ENCODE results near the gene MRPS15.
"Not testable (repeated sequence)": the region's sequence is repeated elsewhere in the genome, so short reads cannot be mapped to it uniquely, and the experiment has no call there.

Gene MRPS15
- 16.1 reads per million, percentile 42 among the genes with 10 or more reads in this experiment for total RNA-seq

DNA sequence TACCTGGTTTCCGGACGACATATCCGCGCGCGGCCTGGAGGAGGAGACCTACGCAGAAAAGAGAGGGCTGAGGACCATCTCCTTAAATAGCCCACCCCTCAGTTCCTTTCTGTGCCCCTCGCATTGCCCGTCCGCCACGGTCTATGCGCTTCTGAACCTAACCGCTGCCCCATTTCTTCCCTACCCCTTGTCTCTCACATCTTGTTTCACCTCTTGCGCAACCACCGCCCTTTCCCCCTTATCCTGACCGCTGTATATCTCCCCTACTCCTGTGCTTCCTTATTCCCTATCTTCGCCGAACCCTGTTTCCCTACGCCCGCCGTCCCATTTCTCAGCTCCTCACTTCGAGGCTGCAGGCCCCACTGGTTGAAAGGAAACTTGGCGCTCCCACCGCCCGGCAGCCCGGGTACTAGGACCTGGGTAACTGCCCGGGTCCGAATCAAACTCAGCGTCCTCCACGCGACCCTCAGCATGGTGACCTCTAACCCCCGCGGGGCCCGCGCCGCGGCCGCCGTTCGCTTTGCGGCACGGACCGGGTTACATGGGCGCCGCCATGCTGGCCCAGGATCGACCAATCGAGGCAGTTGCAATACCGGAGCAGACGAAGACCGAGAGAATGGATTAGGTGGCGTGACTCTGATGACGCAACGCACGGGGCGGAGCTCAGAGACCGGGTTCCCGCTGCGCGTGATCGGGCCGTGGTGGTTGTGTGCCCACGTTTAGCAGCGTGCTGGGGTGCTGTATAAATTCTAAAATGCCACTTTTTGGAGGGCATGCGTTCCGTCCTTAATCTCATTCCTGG is at the start of gene MRPS15:
TSS of gene MRPS15 (minus strand) at position 582 of the 802 bp plus-strand sequence. CDS start at position 473, 109 bp downstream.
- peak; percentile 91 for DNase-seq

DNA sequence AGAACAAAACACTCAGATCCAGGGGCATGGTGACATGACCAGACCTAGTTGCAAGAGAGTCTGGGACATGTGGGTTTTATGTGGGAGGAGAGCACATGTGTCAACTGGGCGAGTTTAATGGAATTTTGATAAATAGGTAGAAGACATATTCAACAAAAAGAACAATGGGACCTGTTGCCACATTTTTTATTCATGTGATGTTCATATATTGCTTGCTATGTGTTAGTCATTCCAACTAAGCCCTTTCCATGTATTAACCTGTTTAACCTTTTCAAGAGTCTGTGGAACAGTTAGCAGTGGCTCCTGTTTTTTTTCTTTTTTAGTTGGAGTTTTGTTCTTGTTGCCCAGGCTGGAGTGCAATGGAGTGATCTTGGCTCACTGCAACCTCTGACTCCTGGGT is 48.7 kb upstream of the MRPS15 start:
- no peak for DNase-seq

DNA sequence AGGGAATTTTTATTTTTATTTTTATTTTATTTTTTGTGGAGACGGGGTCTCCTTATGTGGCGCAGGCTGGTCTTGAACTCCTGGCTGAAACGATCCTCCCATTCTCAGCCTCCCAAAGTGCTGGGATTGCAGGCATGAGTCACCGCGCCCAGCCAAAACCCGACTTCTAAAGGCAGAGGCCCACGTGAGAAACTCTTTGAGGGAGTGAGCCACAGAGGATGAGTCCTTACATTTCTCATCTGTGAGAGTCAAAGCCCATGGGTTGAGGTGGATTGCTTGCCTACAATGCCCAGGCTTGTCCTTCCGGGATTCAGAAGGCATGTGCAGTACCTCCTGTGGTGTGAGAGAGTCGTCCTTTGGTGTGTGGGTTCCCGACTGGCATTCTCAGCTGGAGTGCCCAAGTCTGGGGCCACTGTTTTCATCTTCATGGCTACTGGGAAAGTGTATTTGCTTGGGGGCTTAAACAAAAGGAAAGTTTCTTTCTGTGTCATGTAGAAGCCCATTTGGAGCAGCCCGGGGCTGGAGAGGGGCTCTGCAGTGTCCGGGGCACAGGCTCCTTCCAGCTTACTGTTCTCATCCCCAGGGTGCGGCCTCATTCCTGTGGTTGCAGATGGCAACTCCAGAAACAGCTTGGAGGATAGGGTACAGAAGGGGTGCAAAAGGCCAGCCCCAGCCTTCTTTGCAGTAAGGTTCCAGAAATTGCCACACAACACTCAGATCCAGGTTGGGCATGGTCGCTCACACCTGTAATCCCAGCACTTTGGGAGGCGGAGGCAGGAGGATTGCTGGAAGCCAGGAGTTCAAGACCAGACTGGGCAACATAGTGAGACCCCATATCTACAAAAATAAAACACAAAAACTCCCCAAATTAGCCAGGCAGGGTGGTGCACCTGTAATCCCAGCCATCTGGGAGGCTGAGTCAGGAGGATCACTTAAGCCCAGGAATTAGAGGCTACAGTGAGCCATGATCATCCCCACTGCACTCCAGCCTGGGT is 47.9 kb upstream of the MRPS15 start:
- no peak for DNase-seq

DNA sequence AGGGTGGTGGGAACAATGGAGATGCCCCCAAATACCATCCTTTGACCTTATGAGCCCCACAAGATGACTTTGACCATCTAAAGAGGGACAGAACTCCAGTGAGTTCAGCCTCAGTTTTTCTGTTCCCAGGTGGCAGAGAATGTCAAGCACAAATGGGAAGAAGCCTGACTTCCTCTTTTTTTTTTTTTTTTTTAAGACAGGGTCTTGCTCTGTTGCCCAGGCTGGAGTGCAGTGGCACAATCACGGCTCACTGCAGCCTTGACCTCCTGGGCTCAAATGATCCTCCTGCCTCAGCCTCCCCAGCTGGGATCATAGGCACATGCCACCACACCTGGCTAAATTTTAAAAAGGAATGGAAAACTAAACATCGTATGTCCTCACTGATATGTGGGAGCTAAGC is 47.0 kb upstream of the MRPS15 start:
- not testable (repeated sequence) for DNase-seq

DNA sequence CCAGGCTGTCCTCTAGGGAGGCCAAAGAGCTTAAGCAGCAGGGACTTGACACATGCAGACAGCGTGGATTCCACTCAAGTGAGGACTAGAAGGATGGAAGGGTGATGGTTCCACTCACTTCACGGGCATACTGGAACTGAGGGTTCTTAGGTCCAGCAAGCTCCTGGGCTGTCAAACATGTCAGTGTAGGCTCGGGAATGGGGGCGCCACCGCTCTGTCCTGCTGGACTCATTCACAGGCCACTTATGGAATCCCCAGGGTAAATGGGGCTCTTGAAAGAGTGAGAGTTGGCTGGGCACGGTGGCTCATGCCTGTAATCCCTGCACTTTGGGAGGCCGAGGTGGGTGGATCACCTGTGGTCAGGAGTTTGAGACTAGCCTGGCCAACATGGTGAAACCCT is 46.2 kb upstream of the MRPS15 start:
- DNase-seq: no peak

DNA sequence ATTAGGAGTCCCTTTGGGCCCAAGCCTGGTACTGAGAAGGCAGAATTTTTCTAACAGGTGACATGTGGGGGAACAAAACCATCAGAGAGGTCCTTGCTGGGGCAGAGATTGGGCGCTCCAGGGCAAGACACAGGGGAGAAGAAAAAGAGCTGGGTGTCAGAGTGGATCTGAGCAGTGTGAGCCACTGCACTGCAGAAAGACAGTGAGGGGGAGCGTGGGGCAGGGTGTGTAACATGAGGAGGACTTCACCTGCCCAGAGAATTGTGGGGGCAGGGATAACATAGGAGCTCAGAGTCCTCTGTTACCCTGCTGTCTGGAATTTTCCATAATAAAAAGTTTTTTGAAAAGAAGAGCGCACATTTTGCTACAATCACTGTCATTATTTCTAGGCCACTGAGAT is 44.1 kb upstream of the MRPS15 start:
- DNase-seq: no peak

DNA sequence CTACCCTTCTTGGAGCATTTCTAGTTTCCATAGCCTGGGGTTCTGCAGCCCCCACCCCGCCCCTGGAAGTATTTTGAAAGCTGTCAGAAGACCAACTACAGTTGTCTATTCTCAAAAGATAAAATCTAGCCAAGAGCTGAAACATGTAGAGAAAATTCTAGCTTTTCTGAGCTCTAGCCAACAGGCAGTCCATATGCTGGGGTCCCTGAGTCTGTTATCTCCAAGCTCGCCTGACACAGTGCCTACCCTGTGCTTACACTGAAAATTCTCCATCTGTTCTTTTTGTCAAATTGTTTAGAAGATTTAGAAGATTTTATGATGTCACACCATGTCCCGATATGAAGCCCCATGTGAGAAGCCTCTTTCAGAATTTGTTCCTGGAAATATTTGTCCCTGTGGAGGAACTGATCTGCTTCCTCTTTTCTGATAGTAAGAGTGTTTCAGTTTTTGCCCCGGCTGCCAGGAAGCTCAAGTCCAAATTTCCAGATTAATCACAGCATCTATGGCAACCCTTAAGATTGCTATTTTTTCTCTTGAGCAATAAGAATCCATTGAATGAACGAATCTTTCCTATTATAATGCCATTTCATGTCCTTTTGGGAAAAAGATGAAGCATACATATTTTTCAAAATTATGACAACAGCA is 42.2 kb upstream of the MRPS15 start:
- DNase-seq: no peak

DNA sequence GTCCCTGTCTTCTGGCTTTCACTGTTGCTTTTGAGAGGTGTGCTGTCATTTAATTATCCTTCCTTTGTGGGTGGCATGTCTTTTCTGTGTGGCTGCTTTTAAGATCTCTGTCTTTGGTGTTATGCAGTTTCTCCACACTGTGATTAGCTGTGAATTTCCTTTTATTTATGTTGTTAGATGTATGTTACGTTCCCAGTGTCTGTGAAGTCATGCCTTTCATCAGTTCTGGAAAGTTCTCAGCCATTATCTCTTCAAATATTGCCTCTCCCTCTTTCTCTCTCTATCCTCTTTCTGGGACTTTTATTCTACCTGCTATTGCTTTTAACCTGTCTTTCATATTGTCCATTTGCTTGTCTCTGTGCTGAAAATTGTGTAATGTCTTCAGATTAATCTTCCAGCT is 39.5 kb upstream of the MRPS15 start:
- no peak for DNase-seq

DNA sequence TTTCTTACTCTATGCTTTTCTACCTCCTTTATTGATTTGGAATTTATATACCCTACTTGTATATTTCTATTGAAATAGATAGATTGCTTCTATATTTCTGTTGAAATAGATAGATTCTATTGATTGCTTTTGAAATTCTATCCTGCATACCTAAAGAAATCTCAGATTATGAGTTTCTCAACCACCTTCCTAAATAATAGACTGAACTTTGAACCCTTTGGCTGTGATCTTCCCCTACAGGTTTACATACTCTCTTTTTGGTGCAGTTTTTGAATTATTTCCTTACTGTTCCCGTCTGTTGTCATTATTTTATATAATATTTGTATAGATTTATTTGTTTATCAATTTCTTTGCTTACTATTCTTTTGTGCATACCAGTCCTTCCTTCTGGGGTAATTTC is 39.0 kb upstream of the MRPS15 start:
- DNase-seq: no peak

DNA sequence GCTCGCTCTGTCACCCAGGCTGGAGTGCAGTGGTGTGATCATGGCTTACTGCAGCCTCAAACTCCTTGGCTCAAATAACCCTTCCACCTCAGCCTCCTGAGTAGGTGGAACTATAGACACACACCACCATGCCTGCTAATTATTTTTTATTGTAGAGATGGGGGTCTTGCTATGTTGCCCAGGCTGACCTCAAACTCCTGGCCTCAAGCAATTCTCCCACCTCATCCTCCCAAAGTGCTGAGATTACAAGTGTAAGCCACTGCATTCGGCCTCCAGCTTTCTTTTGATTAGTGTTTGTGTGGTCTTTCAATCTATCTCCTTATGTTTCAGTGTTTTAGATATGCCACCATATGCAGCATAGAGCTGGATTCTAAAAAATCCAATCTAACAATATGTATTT is 38.4 kb upstream of the MRPS15 start:
- no peak for DNase-seq

DNA sequence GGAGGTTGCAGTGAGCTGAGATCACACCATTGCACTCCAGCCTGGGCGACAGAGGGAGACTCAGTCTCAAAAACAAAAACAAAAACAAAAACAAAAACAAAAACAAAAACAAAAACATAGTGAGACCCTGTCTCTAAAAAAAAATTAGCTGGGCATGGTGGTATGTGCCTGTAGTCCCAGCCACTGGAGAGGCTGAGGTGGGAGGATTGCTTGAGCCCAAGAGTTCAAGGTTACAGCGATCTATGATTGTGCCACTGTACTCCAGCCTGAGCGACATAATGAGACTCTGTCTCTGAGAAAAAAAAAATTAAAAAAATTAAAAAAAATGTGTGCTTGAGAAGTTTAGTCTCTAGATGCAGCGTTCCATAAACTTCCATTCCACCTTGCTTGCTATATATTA is 37.7 kb upstream of the MRPS15 start:
- DNase-seq: not testable (repeated sequence)

DNA sequence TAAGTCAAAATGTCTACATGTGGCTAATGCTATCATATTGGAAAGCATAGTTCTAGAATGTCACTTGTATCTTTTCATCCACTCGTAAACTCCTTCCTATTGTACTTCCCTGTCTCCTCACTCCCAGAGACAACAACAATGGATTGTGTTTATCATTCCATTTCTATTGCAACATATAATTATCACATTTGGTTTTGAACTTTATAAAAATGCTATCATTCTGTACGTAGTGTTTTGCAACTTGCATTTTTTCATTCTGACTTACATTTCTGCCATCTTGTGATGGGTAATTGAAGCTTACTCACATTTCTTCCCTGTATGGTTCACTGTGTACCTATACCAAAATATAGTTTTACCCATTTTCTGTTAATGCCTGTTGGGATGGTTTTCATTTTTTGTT is 33.0 kb upstream of the MRPS15 start:
- DNase-seq: no peak

DNA sequence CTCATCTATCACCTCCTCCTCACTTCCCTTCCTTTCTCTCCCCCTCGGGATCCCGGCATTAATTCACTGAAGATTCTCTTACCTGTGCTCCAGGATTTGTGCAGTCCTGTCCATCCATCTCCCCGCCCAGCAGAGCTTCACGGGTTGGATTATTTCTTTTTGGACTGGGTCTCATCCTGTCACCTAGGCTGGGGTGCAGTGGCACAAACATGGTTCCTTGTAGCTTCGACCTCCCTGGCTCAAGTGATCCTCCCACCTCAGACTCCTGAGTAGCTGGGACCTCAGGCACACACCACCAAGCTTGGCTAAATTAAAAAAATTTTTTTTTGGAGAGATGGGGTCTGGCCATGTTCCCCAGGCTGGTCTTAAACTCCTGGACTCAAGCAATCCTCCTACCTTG is 30.8 kb upstream of the MRPS15 start:
- DNase-seq: no peak

DNA sequence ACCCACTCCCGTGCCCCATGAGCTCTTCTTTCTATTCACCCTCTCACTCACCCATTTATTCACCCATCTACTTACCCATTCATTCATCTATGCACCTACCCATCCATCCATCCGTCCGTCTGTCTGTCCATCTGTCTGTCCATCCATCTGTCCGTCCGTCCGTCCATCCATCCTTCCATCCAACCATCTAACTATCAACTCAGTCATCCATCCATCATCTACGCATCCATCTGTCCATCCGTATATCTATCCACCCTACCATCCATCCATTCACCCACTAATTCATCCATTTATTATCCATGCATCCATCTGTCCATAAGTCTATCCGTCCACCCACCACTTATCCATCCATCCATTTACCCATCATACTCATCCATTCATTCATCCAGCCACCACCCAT is 29.3 kb upstream of the MRPS15 start:
- no peak for DNase-seq

DNA sequence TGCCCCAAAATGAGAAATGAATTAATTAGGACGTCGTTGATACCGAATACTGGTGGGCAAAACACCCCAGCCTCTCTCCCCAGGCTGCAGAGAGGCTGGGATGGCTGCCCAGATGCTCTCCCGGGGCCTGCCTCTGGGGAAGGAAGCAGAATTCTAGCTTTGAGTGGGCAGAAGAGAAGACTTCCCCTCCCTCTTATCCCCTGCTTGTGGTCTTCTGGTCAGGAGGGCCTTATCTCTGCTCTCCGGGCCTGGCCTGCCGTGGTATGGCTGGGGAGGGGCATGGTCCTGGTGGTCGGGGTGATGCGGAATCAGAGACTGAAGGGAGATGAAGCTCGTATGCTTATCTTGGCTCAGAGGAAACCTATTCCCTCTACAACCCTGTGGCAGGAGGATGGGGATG is 28.3 kb upstream of the MRPS15 start:
- DNase-seq: no peak

DNA sequence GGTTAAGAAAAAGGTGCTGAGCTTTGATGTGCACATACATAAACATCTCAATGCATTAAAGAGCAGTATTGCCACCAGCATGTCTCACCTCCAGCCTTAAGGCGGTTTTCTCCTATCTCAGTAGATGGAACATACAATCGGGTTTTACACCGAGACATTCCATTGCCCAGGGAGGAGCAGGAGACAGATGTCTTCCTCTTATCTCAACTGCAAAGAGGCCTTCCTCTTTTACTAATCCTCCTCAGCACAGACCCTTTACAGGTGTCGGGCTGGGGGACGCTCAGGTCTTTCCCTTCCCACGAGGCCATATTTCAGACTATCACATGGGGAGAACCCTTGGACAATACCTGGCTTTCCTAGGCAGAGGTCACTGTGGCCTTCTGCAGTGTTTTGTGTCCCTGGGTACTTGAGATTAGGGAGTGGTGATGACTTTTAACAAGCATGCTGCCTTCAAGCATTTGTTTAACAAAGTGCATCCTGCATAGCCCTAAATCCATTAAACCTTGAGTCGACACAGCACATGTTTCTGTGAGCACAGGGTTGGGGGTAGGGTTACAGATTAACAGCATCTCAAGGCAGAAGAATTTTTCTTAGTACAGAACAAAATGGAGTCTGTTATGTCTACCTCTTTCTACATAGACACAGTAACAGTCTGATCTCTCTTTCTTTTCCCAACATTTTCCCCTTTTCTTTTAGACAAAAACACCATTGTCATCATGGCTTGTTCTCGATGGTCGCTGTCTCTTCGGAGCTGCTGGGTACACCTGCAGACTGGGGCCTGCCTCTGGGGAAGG is 25.3 kb upstream of the MRPS15 start:
- DNase-seq: not testable (repeated sequence)

DNA sequence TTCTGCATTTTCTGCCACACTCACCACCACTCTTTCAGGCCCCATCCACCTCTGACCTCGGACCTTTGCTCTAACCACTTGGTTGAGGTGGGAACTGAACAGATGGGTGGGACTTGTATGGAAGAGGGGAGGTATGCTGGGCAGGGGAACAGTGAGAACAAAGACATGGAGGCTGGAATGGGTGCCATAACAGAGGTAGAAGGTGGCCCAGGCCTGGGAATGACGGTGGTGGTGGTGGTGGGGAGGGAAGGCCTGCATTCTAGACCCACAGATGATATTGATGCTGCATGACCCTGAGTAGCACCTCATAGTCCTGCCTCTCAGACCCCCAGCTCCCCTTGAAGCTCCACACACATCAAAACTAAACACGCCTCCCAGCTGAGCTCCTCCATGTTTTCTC is 23.7 kb upstream of the MRPS15 start:
- no peak for DNase-seq

DNA sequence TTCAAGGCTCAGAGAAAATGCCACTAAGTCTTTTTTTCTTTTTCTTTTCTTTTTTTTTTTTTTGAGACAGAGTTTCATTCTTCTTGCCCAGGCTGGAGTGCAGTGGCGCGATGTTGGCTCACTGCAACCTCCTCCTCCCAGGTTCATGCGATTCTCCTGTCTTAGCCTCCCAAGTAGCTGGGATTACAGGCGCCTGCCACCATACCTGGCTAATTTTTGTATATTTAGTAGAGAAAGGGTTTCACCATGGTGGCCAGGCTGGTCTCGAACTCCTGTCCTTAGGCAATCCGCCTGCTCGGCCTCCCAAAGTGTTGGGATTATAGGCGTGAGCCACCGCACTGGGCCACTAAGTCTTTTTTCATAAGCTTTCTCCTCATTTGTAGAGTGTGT is 23.1 kb upstream of the MRPS15 start:
- DNase-seq: not testable (repeated sequence)

DNA sequence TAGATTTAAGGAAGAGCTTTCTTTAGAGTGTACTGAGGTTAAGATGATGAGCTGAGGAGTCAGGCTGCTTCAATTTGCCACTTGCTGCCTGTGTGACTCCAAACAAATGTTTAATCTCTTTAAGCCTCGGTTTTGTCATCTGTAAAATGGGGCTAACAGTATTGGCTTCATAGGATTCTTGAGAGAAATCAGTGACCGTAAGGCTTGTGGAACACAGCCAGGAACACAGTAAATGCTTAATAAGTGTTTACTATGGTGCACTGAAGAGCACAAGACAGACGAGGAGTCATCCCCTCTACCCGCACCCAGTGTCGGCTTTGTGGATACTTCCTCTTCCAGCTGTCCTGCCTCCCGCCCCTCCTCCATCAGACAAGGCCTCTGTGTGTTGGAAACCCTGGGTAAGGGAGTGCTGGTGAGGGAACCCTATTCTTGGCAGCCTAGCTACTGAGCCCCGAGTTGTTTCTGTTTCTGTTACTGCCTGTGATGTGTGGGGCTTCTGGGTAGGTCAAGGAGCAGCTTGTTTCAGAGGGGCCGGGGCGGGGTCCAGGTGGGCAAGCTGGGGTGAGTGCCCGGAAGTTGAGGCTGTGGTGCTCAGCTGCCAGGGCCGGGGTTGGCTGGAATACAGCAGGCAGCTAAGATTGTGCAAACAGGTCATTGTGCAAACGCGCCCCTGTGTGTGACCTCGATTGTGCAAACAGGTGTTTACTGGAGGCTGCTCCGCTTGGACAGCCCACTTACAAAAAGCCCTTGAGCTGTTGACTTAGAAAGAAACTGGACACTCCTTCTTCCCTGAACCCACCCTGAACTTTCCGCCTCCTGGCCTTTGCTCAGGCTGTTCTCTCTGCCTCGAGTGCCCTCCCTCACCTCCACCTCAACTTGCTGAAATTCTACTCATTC is 22.5 kb upstream of the MRPS15 start:
- no peak for DNase-seq

DNA sequence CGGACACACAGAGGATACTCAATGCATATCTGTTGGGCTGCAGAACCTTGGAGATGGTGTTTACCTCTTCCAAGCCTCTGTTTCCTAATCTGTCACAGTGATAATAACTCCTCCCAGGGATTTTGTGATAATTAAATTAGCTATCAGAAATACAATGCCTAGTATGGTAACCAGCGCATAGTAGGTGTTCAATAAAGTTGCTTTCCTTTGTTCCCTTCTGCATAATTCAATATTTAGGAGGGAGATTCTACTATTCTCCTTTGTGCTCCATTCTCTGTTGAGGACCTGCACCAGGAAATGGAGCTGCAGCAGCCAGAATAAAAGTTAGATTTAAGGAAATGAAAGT is 21.9 kb upstream of the MRPS15 start:
- no peak for DNase-seq

DNA sequence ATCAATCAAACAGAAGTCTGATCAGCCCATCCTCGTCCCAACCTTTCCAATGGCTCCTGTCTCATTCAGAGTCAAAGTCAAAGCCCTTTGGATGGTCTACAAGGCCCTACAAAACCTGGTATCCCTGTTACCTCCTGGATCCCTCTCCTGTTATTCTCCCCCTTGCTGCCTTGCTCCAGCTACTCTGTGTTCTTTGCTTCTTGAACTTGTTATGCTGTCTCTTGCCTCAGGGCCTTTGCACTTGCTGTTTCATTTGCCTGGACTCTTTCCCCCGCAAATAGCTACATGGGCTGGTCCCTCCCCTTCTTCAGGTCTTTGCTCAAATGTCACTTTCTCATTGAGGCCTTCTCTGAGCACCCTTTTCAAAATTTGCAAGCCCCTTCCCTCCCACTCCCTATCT is 19.9 kb upstream of the MRPS15 start:
- DNase-seq: no peak

All from effector CD4-positive, alpha-beta T cell (primary cell).